Activated B cell treated with CpG ODN at 0.5 μM for 24 hours (primary cell): Measurements from ENCODE around the gene KCNG3. TPM values are rescaled to one million over a fixed set of nuclear protein-coding genes. Genes with fewer than 3 reads are reported as not detected.

ENCODE experiments used
- ATAC-seq: fragments of 200-7000 bp; cut with Tn5 transposase; one replicate; pipeline ENCODE4 v1.10.0; 2021; ENCODE audit warnings: low read depth, mild to moderate bottlenecking, moderate library complexity
- CTCF ChIA-PET: fragments of 350-600 bp; sonication (Branson Sonifier 250); formaldehyde crosslinking; loops from one replicate; lab custom pipeline; 2021; ENCODE audit warnings: antibody characterized with exemption; lab: Charles Lee
- POLR2A ChIA-PET: fragments of 350-600 bp; sonication (Branson Sonifier 250); formaldehyde crosslinking; loops from one replicate; lab custom pipeline; 2021; ENCODE audit warnings: antibody characterized with exemption; lab: Charles Lee
- DNase-seq: peaks from one replicate; pipeline ENCODE4 v3.0.0; 2022
- H3K27ac Mint-ChIP-seq: one replicate; pipeline ENCODE4 v1.8.0; 2020; ENCODE audit warnings: mixed read lengths
- H3K27me3 Mint-ChIP-seq: one replicate; pipeline ENCODE4 v1.8.0; 2021; ENCODE audit warnings: mixed read lengths
- H3K36me3 Mint-ChIP-seq: one replicate; pipeline ENCODE4 v1.8.0; 2021; ENCODE audit warnings: low read depth, mixed read lengths
- H3K4me1 Mint-ChIP-seq: one replicate; pipeline ENCODE4 v1.8.0; 2021; ENCODE audit warnings: mixed read lengths
- H3K4me3 Mint-ChIP-seq: one replicate; pipeline ENCODE4 v1.8.0; 2020; ENCODE audit warnings: mild to moderate bottlenecking, mixed read lengths
- H3K9me3 Mint-ChIP-seq: one replicate; pipeline ENCODE4 v1.8.0; 2020; ENCODE audit warnings: mixed read lengths
- CTCF ChIP-seq: fragments of 200-600 bp; IDR thresholded peaks from one replicate; pipeline ENCODE4 v1.8.0; 2022; ENCODE audit warnings: antibody characterized with exemption, mild to moderate bottlenecking
- intact Hi-C: fragments of 100-400 bp; cut with micrococcal nuclease; formaldehyde crosslinking; loops from one replicate; pipeline ENCODE4 v1.15.1; 2024
- total RNA-seq: library from RNA; stranded (reverse); gene quantifications from 2 replicates; pipeline ENCODE4 v1.2.3, GENCODE V29; 2022

The KCNG3 gene
- total RNA-seq, 1 donor from 2014 or later = not detected

GRCh38 chr2:42414648-42415047 lies 79.1 kb downstream of the KCNG3 start:
- Mint-ChIP-seq H3K36me3 (no peaks in the 10 kb centered on the region), H3K9me3 (peaks cover 9% of the 10 kb centered on the region), H3K4me1 (no peaks in the 10 kb centered on the region), H3K27me3 (peaks cover under 1% of the 10 kb centered on the region), H3K27ac (no peak overlapping the region), H3K4me3 (no peak overlapping the region)
- CTCF ChIA-PET = no interaction called here
- ATAC-seq (no peak), DNase-seq (no peak)
- POLR2A ChIA-PET = no interaction called here
- intact Hi-C loops = no loop called here
- no peak for TF ChIP-seq CTCF

- DNase-seq = no peak
- Mint-ChIP-seq H3K4me1 (no peaks in the 10 kb centered on the region), H3K36me3 (no peaks in the 10 kb centered on the region), H3K9me3 (peaks cover 9% of the 10 kb centered on the region), H3K27me3 (peaks cover 2% of the 10 kb centered on the region), H3K4me3 (no peak overlapping the region), H3K27ac (no peak overlapping the region)
- CTCF ChIA-PET = no interaction called here
- no peak for TF ChIP-seq CTCF
- intact Hi-C loops = no loop called here
- POLR2A ChIA-PET = no interaction called here
- no peak for ATAC-seq
Observed at GRCh38 chr2:42414158-42414557, 79.6 kb downstream of the KCNG3 start.

- no peaks in the 10 kb centered on the region for H3K36me3 Mint-ChIP-seq
- no peak overlapping the region for H3K4me3 Mint-ChIP-seq
- no peak overlapping the region for H3K27ac Mint-ChIP-seq
- no peak for TF ChIP-seq CTCF
- ChIA-PET CTCF (interaction anchor here (0.6 kb wide), 1 partner anchor 64 kb away, joined by 4 read pairs; no protein-coding TSS in a partner anchor), POLR2A (no interaction called here)
- no peaks in the 10 kb centered on the region for H3K4me1 Mint-ChIP-seq
- peaks cover 9% of the 10 kb centered on the region for H3K9me3 Mint-ChIP-seq
- intact Hi-C loops = no loop called here
- no peak for DNase-seq
- H3K27me3 Mint-ChIP-seq = peaks cover 3% of the 10 kb centered on the region
- ATAC-seq = no peak
Observed at GRCh38 chr2:42410742-42411514, 82.9 kb downstream of the KCNG3 start.

GRCh38 chr2:42408009-42408408 lies 85.8 kb downstream of the KCNG3 start:
- intact Hi-C loops = no loop called here
- Mint-ChIP-seq H3K9me3 (no peaks in the 10 kb centered on the region), H3K27me3 (peaks cover 3% of the 10 kb centered on the region), H3K4me1 (no peaks in the 10 kb centered on the region), H3K4me3 (no peak overlapping the region), H3K36me3 (no peaks in the 10 kb centered on the region), H3K27ac (no peak overlapping the region)
- no peak for ATAC-seq
- POLR2A ChIA-PET = no interaction called here
- TF ChIP-seq CTCF = no peak
- CTCF ChIA-PET = no interaction called here
- no peak for DNase-seq

GRCh38 chr2:42407476-42407875 lies 86.3 kb downstream of the KCNG3 start:
- ChIA-PET CTCF (no interaction called here), POLR2A (interaction anchor here (0.7 kb wide), 1 partner anchor 1931 kb away, joined by 5 read pairs; no protein-coding TSS in a partner anchor)
- no peak for TF ChIP-seq CTCF
- H3K27ac Mint-ChIP-seq = no peak overlapping the region
- no peaks in the 10 kb centered on the region for H3K9me3 Mint-ChIP-seq
- DNase-seq (no peak), ATAC-seq (no peak)
- H3K4me3 Mint-ChIP-seq = no peak overlapping the region
- H3K27me3 Mint-ChIP-seq = peaks cover 3% of the 10 kb centered on the region
- no peaks in the 10 kb centered on the region for H3K4me1 Mint-ChIP-seq
- H3K36me3 Mint-ChIP-seq = no peaks in the 10 kb centered on the region
- intact Hi-C loops = no loop called here
